ENCODE results near the gene HLA-DQB2.
"Not testable (repeated sequence)": the region's sequence is repeated elsewhere in the genome, so short reads cannot be mapped to it uniquely, and the experiment has no call there.

The HLA-DQB2 gene

DNA sequence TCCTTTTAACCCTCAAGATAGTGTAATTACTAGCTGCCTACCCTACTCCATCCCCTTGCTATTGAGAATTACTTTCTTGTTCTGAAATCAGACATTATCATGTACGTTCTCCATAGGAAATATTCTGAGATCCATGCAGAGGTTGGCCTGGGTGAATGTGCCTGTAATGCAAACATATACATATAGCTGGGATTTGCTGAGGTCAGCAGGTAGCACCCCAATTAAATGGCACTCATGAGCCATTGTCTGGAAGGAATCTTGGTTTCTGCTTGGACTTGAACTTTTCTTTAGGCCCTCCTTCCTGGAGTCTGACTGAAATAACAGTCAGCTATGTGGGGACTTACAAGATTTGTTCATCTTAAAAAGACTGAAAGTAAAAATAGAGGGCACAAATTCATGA is 3.7 kb downstream of the HLA-DQB2 start:
- Histone ChIP-seq H3K9ac (ENCODE audit: low read depth, low read length, poor library complexity, severe bottlenecking) (no peak overlapping the region), H3K4me1 (ENCODE audit: insufficient read depth, low read length, poor library complexity, severe bottlenecking) (no peaks in the 10 kb centered on the region), H3K79me2 (ENCODE audit: insufficient read depth, low read length) (no peaks in the 10 kb centered on the region), H3K36me3 (ENCODE audit: insufficient read depth, low read length) (no peaks in the 10 kb centered on the region), H4K20me1 (ENCODE audit: insufficient read depth, low read length, poor library complexity, severe bottlenecking) (no peaks in the 10 kb centered on the region), H3K4me2 (ENCODE audit: low read depth, low read length, poor library complexity, severe bottlenecking) (no peak overlapping the region), H3K4me3 (ENCODE audit: low read length, poor library complexity, severe bottlenecking) (no peak overlapping the region), H3K27me3 (ENCODE audit: insufficient read depth, low read length, poor library complexity, severe bottlenecking) (no peaks in the 10 kb centered on the region), H3F3A (ENCODE audit: low read depth) (no peaks in the 10 kb centered on the region), H2AFZ (ENCODE audit: low read length) (no peak overlapping the region), H3K9me2 (replicated peaks; ENCODE audit: low read depth, low read length) (no peaks in the 10 kb centered on the region), H3K9me3 (ENCODE audit: insufficient read depth, low read depth, low read length) (no peaks in the 10 kb centered on the region)
- TF ChIP-seq, protein P1, sequence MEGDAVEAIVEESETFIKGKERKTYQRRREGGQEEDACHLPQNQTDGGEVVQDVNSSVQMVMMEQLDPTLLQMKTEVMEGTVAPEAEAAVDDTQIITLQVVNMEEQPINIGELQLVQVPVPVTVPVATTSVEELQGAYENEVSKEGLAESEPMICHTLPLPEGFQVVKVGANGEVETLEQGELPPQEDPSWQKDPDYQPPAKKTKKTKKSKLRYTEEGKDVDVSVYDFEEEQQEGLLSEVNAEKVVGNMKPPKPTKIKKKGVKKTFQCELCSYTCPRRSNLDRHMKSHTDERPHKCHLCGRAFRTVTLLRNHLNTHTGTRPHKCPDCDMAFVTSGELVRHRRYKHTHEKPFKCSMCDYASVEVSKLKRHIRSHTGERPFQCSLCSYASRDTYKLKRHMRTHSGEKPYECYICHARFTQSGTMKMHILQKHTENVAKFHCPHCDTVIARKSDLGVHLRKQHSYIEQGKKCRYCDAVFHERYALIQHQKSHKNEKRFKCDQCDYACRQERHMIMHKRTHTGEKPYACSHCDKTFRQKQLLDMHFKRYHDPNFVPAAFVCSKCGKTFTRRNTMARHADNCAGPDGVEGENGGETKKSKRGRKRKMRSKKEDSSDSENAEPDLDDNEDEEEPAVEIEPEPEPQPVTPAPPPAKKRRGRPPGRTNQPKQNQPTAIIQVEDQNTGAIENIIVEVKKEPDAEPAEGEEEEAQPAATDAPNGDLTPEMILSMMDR (conservative IDR thresholded peaks at IDR 0.05; ENCODE audit: low read length), result no peak
- TF ChIP-seq EZH2phosphoT487 (IDR thresholded peaks at IDR 0.05; ENCODE audit: borderline replicate concordance), result no peak

- H3K9me2 ChIP-seq (replicated peaks; ENCODE audit: low read depth, low read length), result no peaks in the 10 kb centered on the region
- peaks cover 7% of the 10 kb centered on the region for H3K27me3 ChIP-seq (ENCODE audit: insufficient read depth, low read length, poor library complexity, severe bottlenecking)
- no peak overlapping the region for H3K9ac ChIP-seq (ENCODE audit: low read depth, low read length, poor library complexity, severe bottlenecking)
- no peaks in the 10 kb centered on the region for H3K36me3 ChIP-seq (ENCODE audit: insufficient read depth, low read length)
- no peaks in the 10 kb centered on the region for H3K9me3 ChIP-seq (ENCODE audit: insufficient read depth, low read depth, low read length)
- TF ChIP-seq, protein P1 (conservative IDR thresholded peaks at IDR 0.05; ENCODE audit: low read length), result no peak
- no peak for TF ChIP-seq EZH2phosphoT487 (IDR thresholded peaks at IDR 0.05; ENCODE audit: borderline replicate concordance)
- H2AFZ ChIP-seq (ENCODE audit: low read length), result no peak overlapping the region
- no peaks in the 10 kb centered on the region for H3K4me1 ChIP-seq (ENCODE audit: insufficient read depth, low read length, poor library complexity, severe bottlenecking)
- H3K79me2 ChIP-seq (ENCODE audit: insufficient read depth, low read length), result no peaks in the 10 kb centered on the region
- H4K20me1 ChIP-seq (ENCODE audit: insufficient read depth, low read length, poor library complexity, severe bottlenecking), result no peaks in the 10 kb centered on the region
- H3K4me3 ChIP-seq (ENCODE audit: low read length, poor library complexity, severe bottlenecking), result no peak overlapping the region
- H3K4me2 ChIP-seq (ENCODE audit: low read depth, low read length, poor library complexity, severe bottlenecking), result no peak overlapping the region
- H3F3A ChIP-seq (ENCODE audit: low read depth), result no peaks in the 10 kb centered on the region
These were observed 10.8 kb downstream of the HLA-DQB2 start for GRCh38 chr6:32752580-32752979.

GRCh38 chr6:32745649-32746048 is 17.7 kb downstream of the HLA-DQB2 start:
- H3K9me3 ChIP-seq (ENCODE audit: insufficient read depth, low read depth, low read length); H3K9ac ChIP-seq (ENCODE audit: low read depth, low read length, poor library complexity, severe bottlenecking); H3K9me2 ChIP-seq (replicated peaks; ENCODE audit: low read depth, low read length); H3K4me3 ChIP-seq (ENCODE audit: low read length, poor library complexity, severe bottlenecking); H3K79me2 ChIP-seq (ENCODE audit: insufficient read depth, low read length); H3K4me2 ChIP-seq (ENCODE audit: low read depth, low read length, poor library complexity, severe bottlenecking); H3K27me3 ChIP-seq (ENCODE audit: insufficient read depth, low read length, poor library complexity, severe bottlenecking); H3F3A ChIP-seq (ENCODE audit: low read depth); H3K4me1 ChIP-seq (ENCODE audit: insufficient read depth, low read length, poor library complexity, severe bottlenecking); H3K36me3 ChIP-seq (ENCODE audit: insufficient read depth, low read length); H4K20me1 ChIP-seq (ENCODE audit: insufficient read depth, low read length, poor library complexity, severe bottlenecking); H2AFZ ChIP-seq (ENCODE audit: low read length): not testable (repeated sequence)

- Histone ChIP-seq H3K9me2 (replicated peaks; ENCODE audit: low read depth, low read length) (no peaks in the 10 kb centered on the region), H3F3A (ENCODE audit: low read depth) (no peaks in the 10 kb centered on the region), H3K9ac (ENCODE audit: low read depth, low read length, poor library complexity, severe bottlenecking) (no peak overlapping the region), H3K4me1 (ENCODE audit: insufficient read depth, low read length, poor library complexity, severe bottlenecking) (no peaks in the 10 kb centered on the region), H3K79me2 (ENCODE audit: insufficient read depth, low read length) (no peaks in the 10 kb centered on the region), H3K4me2 (ENCODE audit: low read depth, low read length, poor library complexity, severe bottlenecking) (no peak overlapping the region), H2AFZ (ENCODE audit: low read length) (no peak overlapping the region), H3K36me3 (ENCODE audit: insufficient read depth, low read length) (no peaks in the 10 kb centered on the region), H3K4me3 (ENCODE audit: low read length, poor library complexity, severe bottlenecking) (no peak overlapping the region), H4K20me1 (ENCODE audit: insufficient read depth, low read length, poor library complexity, severe bottlenecking) (no peaks in the 10 kb centered on the region), H3K9me3 (ENCODE audit: insufficient read depth, low read depth, low read length) (no peaks in the 10 kb centered on the region), H3K27me3 (ENCODE audit: insufficient read depth, low read length, poor library complexity, severe bottlenecking) (no peaks in the 10 kb centered on the region)
- TF ChIP-seq EZH2phosphoT487 (IDR thresholded peaks at IDR 0.05; ENCODE audit: borderline replicate concordance), result no peak
- TF ChIP-seq, protein P1 (conservative IDR thresholded peaks at IDR 0.05; ENCODE audit: low read length), result no peak
These were observed 18.6 kb downstream of the HLA-DQB2 start for GRCh38 chr6:32744776-32745175.
